HG03571 (cell line): ENCODE results near the gene MKRN1.
"Not testable (repeated sequence)": the region's sequence is repeated elsewhere in the genome, so short reads cannot be mapped to it uniquely, and the experiment has no call there.

ENCODE experiments used
- ATAC-seq: cut with Tn5 transposase; IDR thresholded peaks from one replicate; pipeline ENCODE4 v1.9.1; 2021; ENCODE audit not compliant: unreplicated experiment

The MKRN1 gene

DNA sequence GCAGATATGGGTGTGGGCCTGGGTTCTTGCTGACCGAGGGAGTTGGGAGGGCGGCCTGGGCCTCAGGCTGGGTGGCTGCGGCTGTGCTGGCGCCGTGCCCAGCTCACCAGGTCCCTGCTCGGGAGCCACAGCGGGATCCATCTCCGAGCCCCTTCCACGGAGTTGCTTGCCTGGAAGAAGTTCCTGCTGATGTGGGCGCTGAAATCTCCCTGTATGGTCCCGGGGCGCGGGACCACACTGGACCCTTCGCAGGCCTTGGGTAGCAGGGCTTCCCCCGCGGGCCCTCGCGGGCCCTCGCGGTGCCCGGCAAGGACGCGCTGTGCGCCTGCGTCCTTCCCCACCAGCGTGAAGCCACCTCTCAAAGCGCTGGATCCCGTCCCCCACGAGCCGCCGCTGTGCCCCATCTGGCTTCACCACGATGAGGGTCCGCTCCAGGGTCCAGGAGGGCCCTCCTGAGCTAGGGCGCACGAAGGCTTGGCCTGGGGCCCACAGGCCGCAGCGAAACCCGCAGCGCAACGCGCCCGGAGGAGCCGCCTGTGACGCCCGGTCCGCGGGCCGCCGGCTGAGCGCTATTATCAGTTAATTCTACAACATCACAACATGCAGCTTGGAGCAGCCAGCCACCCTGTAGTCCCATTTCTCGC is 43.9 kb downstream of the MKRN1 start:
- ATAC-seq: no peak

DNA sequence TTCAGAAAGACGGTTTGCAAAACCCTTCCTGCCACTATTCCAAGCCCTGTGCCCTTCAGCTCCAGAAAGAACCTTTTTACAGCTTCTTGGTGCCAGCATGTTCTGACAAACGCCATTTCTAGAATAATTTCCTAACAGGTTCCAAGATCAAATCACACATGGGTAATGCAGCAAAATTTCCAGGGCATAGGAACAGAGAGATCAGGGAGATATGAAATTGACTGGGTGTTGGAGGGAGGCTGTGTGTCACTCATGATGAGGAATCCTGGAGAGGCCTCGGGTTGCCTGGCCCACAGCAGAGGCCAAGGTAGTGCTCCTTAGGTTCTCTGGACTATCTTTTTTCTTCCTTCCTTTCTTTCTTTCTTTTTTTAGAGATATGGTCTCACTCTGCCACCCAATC is 45.9 kb downstream of the MKRN1 start:
- no peak for ATAC-seq

DNA sequence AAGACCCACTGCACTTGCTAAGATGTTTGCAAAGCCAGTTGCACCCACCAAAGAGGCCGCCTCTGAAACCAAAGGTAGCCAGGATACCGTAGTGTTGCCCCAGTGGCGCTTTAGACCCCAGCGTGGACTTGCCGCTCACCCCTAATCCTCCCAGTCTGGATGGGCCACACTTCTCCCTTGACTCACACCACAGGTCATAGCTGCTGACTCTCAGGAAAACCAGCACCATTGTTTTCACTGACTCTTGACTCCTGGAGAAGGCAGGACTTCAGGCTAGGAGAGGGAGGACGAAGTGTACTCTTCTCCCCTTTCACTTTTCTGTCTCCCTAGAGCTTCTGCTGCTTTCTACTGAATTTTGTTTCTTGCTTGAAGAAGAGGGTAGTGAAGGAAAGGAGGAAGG is 53.2 kb downstream of the MKRN1 start:
- ATAC-seq: no peak

- no peak for ATAC-seq
Observed at GRCh38 chr7:140425718-140426117, 53.6 kb downstream of the MKRN1 start.

GRCh38 chr7:140423501-140423900 is 55.8 kb downstream of the MKRN1 start:
- no peak for ATAC-seq

GRCh38 chr7:140421521-140421920 is 57.8 kb downstream of the MKRN1 start:
- ATAC-seq: no peak

GRCh38 chr7:140418653-140419052 is 60.7 kb downstream of the MKRN1 start:
- ATAC-seq: no peak

DNA sequence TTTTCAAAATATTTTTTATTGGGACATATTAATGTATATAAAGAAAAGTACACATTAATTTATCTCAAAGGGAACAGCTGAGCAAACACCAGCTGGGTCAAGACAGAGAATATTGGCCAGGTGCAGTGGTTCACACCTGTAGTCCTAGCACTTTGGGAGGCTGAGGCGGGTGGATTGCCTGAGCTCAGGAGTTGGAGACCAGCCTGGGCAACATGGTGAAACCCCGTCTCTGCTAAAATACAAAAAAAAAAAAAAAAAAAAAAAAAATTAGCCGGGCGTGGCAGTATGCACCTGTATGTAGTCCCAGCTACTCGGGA is 61.2 kb downstream of the MKRN1 start:
- ATAC-seq: not testable (repeated sequence)

DNA sequence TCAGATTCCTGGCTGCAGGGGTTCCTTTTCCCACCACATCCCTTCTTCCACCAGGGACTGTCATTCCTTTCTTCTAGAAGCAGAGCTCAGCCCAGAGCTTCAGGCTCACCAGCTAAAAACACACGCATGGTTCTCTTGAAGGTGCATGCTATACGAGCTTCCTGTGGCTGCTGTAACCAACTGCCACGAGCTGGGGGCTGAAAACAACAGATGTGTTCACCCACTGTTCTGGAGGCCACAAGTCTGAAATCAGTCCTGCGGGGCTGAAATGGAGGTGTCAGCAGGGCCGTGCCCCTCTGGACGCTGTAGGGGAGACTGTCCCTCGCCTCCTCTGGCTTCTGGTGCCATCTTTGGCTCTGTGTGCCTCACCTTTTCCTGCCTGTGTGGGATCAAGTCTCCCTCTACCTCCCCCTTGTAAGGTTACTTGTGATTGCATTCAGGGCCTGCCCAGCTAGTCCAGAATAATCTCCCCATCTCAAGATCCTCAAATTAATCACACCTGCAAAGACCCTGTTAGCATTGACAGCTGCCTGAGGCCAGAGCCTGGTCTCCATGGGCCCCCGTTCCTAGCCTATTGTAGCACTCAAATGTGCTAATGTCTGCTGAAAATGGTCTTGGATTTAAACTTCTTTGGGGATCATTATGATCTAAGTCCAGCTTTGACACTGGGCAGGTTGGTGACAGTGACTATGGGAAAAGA is 61.7 kb downstream of the MKRN1 start:
- ATAC-seq: no peak

DNA sequence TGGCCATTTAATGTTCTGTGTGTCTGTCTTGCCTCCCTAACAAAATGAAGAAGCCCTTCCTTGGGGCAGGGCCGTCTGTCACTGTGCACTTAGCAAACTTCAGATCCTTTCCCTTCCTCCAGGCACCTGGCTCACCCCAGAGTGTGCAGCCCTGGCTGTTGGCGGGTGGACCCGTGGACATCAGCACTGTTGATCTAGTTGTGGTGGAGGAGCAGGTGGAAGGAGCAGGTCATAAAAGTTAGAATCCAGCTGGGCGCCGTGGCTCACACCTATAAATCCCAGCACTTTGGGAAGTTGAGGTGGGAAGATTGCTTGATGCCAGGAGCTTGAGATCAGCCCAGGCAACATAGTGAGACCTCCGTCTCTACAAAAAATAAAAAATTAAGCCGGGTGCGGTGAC is 62.7 kb downstream of the MKRN1 start:
- no peak for ATAC-seq

- ATAC-seq: not testable (repeated sequence)
Observed at GRCh38 chr7:140415816-140416215, 63.5 kb downstream of the MKRN1 start.

DNA sequence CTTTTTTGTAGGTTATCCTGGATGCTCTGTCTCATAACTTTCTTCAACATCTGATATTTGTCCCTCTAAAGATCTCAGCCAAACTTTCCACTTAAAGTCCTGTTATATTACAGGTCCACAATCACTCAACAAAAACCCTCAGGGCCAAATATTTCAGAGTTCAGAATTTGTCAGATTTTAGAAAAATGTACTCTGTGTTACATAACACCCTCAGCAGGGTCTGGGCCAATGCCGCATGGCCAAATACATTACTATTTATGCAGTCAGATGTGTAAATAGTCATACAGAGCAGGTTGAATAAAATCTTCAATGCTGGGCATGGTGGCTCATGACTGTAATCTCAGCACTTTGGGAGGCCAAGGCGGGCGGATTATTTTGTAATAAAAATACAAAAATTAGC is 63.9 kb downstream of the MKRN1 start:
- no peak for ATAC-seq

DNA sequence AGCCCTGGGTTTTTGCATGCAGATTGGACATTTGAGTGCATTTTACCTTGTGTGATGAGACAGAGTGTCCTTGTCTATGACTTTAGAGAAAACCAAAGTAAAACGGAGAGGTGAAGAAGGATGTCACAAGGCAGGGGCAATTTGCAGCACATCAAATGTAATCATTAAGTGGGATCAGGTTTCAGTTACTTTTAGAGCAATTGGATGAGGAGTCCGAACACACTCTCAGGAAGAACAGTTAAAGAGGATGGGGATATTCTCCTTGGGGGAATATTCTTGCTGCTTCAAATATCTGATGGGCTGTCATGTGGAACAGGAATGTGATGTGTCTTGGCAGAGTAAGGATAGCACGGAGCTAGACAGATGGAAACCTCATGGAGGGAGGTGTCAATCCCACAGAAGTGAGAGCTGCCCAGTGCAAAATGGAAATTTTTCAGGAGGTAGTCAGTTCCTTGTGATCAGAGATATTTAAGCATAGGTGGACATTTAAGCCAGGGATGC is 74.7 kb downstream of the MKRN1 start:
- ATAC-seq: no peak

- no peak for ATAC-seq
Observed at GRCh38 chr7:140403878-140404564, 75.3 kb downstream of the MKRN1 start, which contains the start of gene RAB19. Gene RAB19 (plus strand): TSS chr7:140404058. CDS start chr7:140407647, 3,589 bp downstream.
